Trophoblast cell (in vitro differentiated cells and primary cell): Measurements from ENCODE around the gene SFMBT1.

ENCODE experiments used
- DNase-seq, 2 donors: peaks; one replicate each; pipeline ENCODE4 v3.0.0-alpha.2; 2016
- H2AFZ ChIP-seq: 2 replicates; pipeline ENCODE4 v1.6.1; 2013; ENCODE audit warnings: low read length, moderate library complexity, mild to moderate bottlenecking; ENCODE audit not compliant: insufficient read depth, poor library complexity
- H2AK5ac ChIP-seq: 2 replicates; pipeline ENCODE4 v1.6.1; 2013; ENCODE audit warnings: mild to moderate bottlenecking, low read length
- H2BK120ac ChIP-seq: 2 replicates; pipeline ENCODE4 v1.6.1; 2013; ENCODE audit warnings: low read length, mild to moderate bottlenecking, moderate library complexity; ENCODE audit not compliant: insufficient read depth, poor library complexity
- H2BK12ac ChIP-seq: 2 replicates; pipeline ENCODE4 v1.6.1; 2013; ENCODE audit warnings: mild to moderate bottlenecking, low read length, moderate library complexity
- H2BK5ac ChIP-seq: 2 replicates; pipeline ENCODE4 v1.6.1; 2013; ENCODE audit warnings: low read length, low read depth, moderate library complexity, mild to moderate bottlenecking; ENCODE audit not compliant: poor library complexity
- H3K14ac ChIP-seq: 2 replicates; pipeline ENCODE4 v1.6.1; 2013; ENCODE audit warnings: mild to moderate bottlenecking, low read length
- H3K18ac ChIP-seq: 2 replicates; pipeline ENCODE4 v1.6.1; 2013; ENCODE audit warnings: mild to moderate bottlenecking, low read length
- H3K23ac ChIP-seq: 2 replicates; pipeline ENCODE4 v1.6.1; 2013; ENCODE audit warnings: low read length
- H3K27ac ChIP-seq: 2 replicates; pipeline ENCODE4 v1.5.1; 2013; ENCODE audit warnings: low read depth, mild to moderate bottlenecking, inconsistent platforms, low read length, moderate library complexity
- H3K27me3 ChIP-seq: 2 replicates; pipeline ENCODE4 v1.6.1; 2013; ENCODE audit warnings: inconsistent platforms, mild to moderate bottlenecking, low read length, moderate library complexity; ENCODE audit not compliant: insufficient read depth
- H3K36me3 ChIP-seq, 2 experiments: 1 replicate in 1 of 2; 2 replicates in 1 of 2; pipeline ENCODE4 v1.6.1; 2013; ENCODE audit warnings: low read length in 2 of 2, mild to moderate bottlenecking in 2 of 2, moderate library complexity in 1 of 2; ENCODE audit not compliant: insufficient read depth in 2 of 2, control insufficient read depth in 1 of 2
- H3K4ac ChIP-seq: 2 replicates; pipeline ENCODE4 v1.6.1; 2013; ENCODE audit warnings: low read depth, mild to moderate bottlenecking, low read length, moderate library complexity
- H3K4me1 ChIP-seq, 2 experiments: 1 replicate in 1 of 2; 2 replicates in 1 of 2; pipeline ENCODE4 v1.6.1; 2013; ENCODE audit warnings: low read length in 2 of 2, mild to moderate bottlenecking in 2 of 2, moderate library complexity in 1 of 2; ENCODE audit not compliant: insufficient read depth in 2 of 2, control insufficient read depth in 1 of 2
- H3K4me2 ChIP-seq: 2 replicates; pipeline ENCODE4 v1.6.1; 2013; ENCODE audit warnings: inconsistent platforms, mild to moderate bottlenecking, low read length, moderate library complexity
- H3K4me3 ChIP-seq: 2 replicates; pipeline ENCODE4 v1.5.1; 2013; ENCODE audit warnings: mild to moderate bottlenecking, low read depth, low read length, inconsistent platforms
- H3K79me1 ChIP-seq: one replicate; pipeline ENCODE4 v1.6.1; 2013; ENCODE audit warnings: low read length
- H3K79me2 ChIP-seq: 2 replicates; pipeline ENCODE4 v1.6.1; 2013; ENCODE audit warnings: low read length, mild to moderate bottlenecking; ENCODE audit not compliant: control insufficient read depth, insufficient read depth, poor library complexity
- H3K9ac ChIP-seq: 2 replicates; pipeline ENCODE4 v1.6.1; 2013; ENCODE audit warnings: mild to moderate bottlenecking, low read length
- H3K9me3 ChIP-seq: 2 replicates; pipeline ENCODE4 v1.6.1; 2013; ENCODE audit warnings: low read depth, mild to moderate bottlenecking, control low read depth, inconsistent platforms, low read length; ENCODE audit not compliant: insufficient read depth
- H4K12ac ChIP-seq: 2 replicates; pipeline ENCODE4 v1.6.1; 2013; ENCODE audit warnings: low read depth, mild to moderate bottlenecking, low read length, moderate library complexity
- H4K8ac ChIP-seq: 2 replicates; pipeline ENCODE4 v1.6.1; 2013; ENCODE audit warnings: low read depth, mild to moderate bottlenecking, low read length, moderate library complexity
- H4K91ac ChIP-seq: one replicate; pipeline ENCODE4 v1.6.1; 2013; ENCODE audit warnings: low read depth, mild to moderate bottlenecking, low read length, moderate library complexity
- WGBS: extraction: QIAGEN DNeasy Blood & Tissue Kit; methylation state at CpG from one replicate; pipeline ENCODE4 v1.1.7; 2013; ENCODE audit warnings: missing lambda C conversion rate; ENCODE audit not compliant: insufficient read length, insufficient coverage; ENCODE audit errors: extremely low coverage; 5-methylcytosine and 5-hydroxymethylcytosine counted together

SFMBT1 gene

GRCh38 chr3:53009826-53010539 lies 35.9 kb downstream of the SFMBT1 start:
- no peak overlapping the region for H4K91ac ChIP-seq
- no peak overlapping the region for H3K18ac ChIP-seq
- no peaks in the 10 kb centered on the region for H3K79me1 ChIP-seq
- H3K4ac ChIP-seq = no peak overlapping the region
- H3K9me3 ChIP-seq = no peaks in the 10 kb centered on the region
- H3K14ac ChIP-seq = no peak overlapping the region
- no peak overlapping the region for H2BK120ac ChIP-seq
- no peak overlapping the region for H2BK12ac ChIP-seq
- no peaks in the 10 kb centered on the region for H3K27me3 ChIP-seq
- H3K36me3 ChIP-seq = no peaks in the 10 kb centered on the region
- no peak overlapping the region for H2AFZ ChIP-seq
- no peak overlapping the region for H3K4me3 ChIP-seq
- no peak overlapping the region for H4K8ac ChIP-seq
- H3K4me1 ChIP-seq = no peaks in the 10 kb centered on the region
- no peak overlapping the region for H3K27ac ChIP-seq
- DNase-seq = no peak
- no CpG with 5 or more reads among the region's 2 CpGs for WGBS
- no peak overlapping the region for H2AK5ac ChIP-seq
- H3K79me2 ChIP-seq = no peaks in the 10 kb centered on the region
- no peak overlapping the region for H3K4me2 ChIP-seq
- H3K9ac ChIP-seq = no peak overlapping the region
- no peak overlapping the region for H2BK5ac ChIP-seq
- no peak overlapping the region for H4K12ac ChIP-seq
- no peak overlapping the region for H3K23ac ChIP-seq

DNA sequence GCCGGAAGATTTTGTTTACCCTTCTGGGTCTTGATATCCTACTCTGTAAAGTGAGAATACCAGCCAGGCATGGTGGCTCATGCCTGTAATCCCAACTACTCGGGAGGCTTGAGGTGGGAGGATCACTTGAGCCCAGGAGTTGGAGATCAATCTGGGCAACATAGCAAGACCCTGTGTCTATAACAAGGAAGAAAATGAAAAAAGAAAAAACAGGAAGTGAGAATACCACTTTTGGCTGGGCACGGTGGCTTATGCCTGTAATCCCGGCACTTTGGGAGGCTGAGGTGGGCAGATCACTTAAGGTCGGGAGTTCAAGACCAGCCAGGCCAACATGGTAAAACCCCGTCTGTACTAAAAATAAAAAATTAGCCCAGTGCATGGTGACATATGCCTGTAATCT lies 36.9 kb downstream of the SFMBT1 start:
- Histone ChIP-seq H4K8ac (no peak overlapping the region), H3K79me2 (no peaks in the 10 kb centered on the region), H2BK12ac (no peak overlapping the region), H2AFZ (no peak overlapping the region), H3K14ac (no peak overlapping the region), H3K79me1 (no peaks in the 10 kb centered on the region), H4K12ac (no peak overlapping the region), H4K91ac (no peak overlapping the region), H2AK5ac (no peak overlapping the region), H3K23ac (no peak overlapping the region), H3K9ac (no peak overlapping the region), H2BK5ac (no peak overlapping the region), H3K9me3 (no peaks in the 10 kb centered on the region), H3K4me3 (no peak overlapping the region), H3K4me1 (no peaks in the 10 kb centered on the region), H2BK120ac (no peak overlapping the region), H3K36me3 (no peaks in the 10 kb centered on the region), H3K18ac (no peak overlapping the region), H3K4ac (no peak overlapping the region), H3K27ac (no peak overlapping the region), H3K27me3 (no peaks in the 10 kb centered on the region), H3K4me2 (no peak overlapping the region)
- WGBS = no CpG with 5 or more reads among the region's 6 CpGs
- DNase-seq = no peak

- Histone ChIP-seq H3K14ac (no peak overlapping the region), H3K4me3 (no peak overlapping the region), H3K9me3 (no peaks in the 10 kb centered on the region), H3K23ac (no peak overlapping the region), H2AK5ac (no peak overlapping the region), H3K9ac (no peak overlapping the region), H2AFZ (no peak overlapping the region), H3K36me3 (no peaks in the 10 kb centered on the region), H3K18ac (no peak overlapping the region), H2BK5ac (no peak overlapping the region), H4K12ac (no peak overlapping the region), H3K4me1 (no peaks in the 10 kb centered on the region), H4K8ac (no peak overlapping the region), H2BK12ac (no peak overlapping the region), H3K4me2 (no peak overlapping the region), H2BK120ac (no peak overlapping the region), H3K79me2 (no peaks in the 10 kb centered on the region), H3K79me1 (no peaks in the 10 kb centered on the region), H3K27me3 (no peaks in the 10 kb centered on the region), H3K27ac (no peak overlapping the region), H3K4ac (no peak overlapping the region), H4K91ac (no peak overlapping the region)
- DNase-seq = no peak
- no CpG with 5 or more reads among the region's 12 CpGs for WGBS
Measured at GRCh38 chr3:53005854-53006513, 39.9 kb downstream of the SFMBT1 start.

GRCh38 chr3:53005338-53005737 lies 40.5 kb downstream of the SFMBT1 start:
- no peaks in the 10 kb centered on the region for H3K79me1 ChIP-seq
- H3K23ac ChIP-seq = no peak overlapping the region
- no peak overlapping the region for H4K8ac ChIP-seq
- H2BK5ac ChIP-seq = no peak overlapping the region
- H3K4ac ChIP-seq = no peak overlapping the region
- no peak overlapping the region for H3K18ac ChIP-seq
- no peaks in the 10 kb centered on the region for H3K4me1 ChIP-seq
- no peaks in the 10 kb centered on the region for H3K9me3 ChIP-seq
- no peak overlapping the region for H4K91ac ChIP-seq
- no peak overlapping the region for H3K9ac ChIP-seq
- H3K36me3 ChIP-seq = no peaks in the 10 kb centered on the region
- H2AFZ ChIP-seq = no peak overlapping the region
- H3K27ac ChIP-seq = no peak overlapping the region
- DNase-seq = no peak
- H3K4me3 ChIP-seq = no peak overlapping the region
- no peak overlapping the region for H4K12ac ChIP-seq
- H3K4me2 ChIP-seq = no peak overlapping the region
- H3K27me3 ChIP-seq = no peaks in the 10 kb centered on the region
- no peaks in the 10 kb centered on the region for H3K79me2 ChIP-seq
- no CpG with 5 or more reads among the region's 3 CpGs for WGBS
- H2AK5ac ChIP-seq = no peak overlapping the region
- H3K14ac ChIP-seq = no peak overlapping the region
- no peak overlapping the region for H2BK12ac ChIP-seq
- H2BK120ac ChIP-seq = no peak overlapping the region
